H1 (cell line): ENCODE data around the gene ZRANB1. TPM values are rescaled to one million over a fixed set of nuclear protein-coding genes. Genes with fewer than 3 reads are reported as not detected.

Experiments
- CBX5 ChIP-seq: fragments of 300-800, 300-1000 bp; sonication (generic); IDR thresholded peaks from 2 replicates; pipeline ENCODE4 v1.7.1; 2016; ENCODE audit warnings: antibody characterized with exemption, low read length, low read depth
- HDAC6 ChIP-seq: IDR thresholded peaks from one replicate; pipeline ENCODE4 v1.7.1; 2012; ENCODE audit warnings: low read depth, mild to moderate bottlenecking, inconsistent platforms, low read length, moderate library complexity
- MAFK ChIP-seq: IDR thresholded peaks from 2 replicates; pipeline ENCODE4 v1.6.1; 2012; ENCODE audit warnings: low read depth, mild to moderate bottlenecking, improper control_type of control experiment, low read length
- SIRT6 ChIP-seq: IDR thresholded peaks from one replicate; pipeline ENCODE4 v1.7.1; 2012; ENCODE audit warnings: low read length, inconsistent platforms
- polyA plus RNA-seq, 7 experiments: library from polyadenylated mRNA; depleted of rRNA in 3 of 7; stranded (reverse) in 5 of 7; unstranded in 2 of 7; fragments of >200 nt in 5 of 7; fragments of 200-250 nt in 2 of 7; gene quantifications; 1 replicate in 5 of 7; 2 replicates in 1 of 7; 4 replicates in 1 of 7; pipeline versions ENCODE4 v1.2.1 to v1.2.3, GENCODE V29; 2011 to 2013; ENCODE audit warnings: missing spikeins in 2 of 7, mixed read lengths in 2 of 7
- total RNA-seq: library from RNA; stranded (reverse); fragmentation: NEBNext Ultra II Directional; extraction: Animal tissue kit (Norgen Biotek cat#: 25700); gene quantifications from 2 replicates; pipeline ENCODE4 v1.2.1, GENCODE V29; 2021

ZRANB1 gene
- total and polyA plus RNA-seq, 2 of the 8 experiments (the other 6 are each of a cell fraction or from before 2014, with no cell fraction given): 6.1 to 19.9 TPM

GRCh38 chr10:124977161-124977560 lies 35.2 kb downstream of the ZRANB1 start (continued):
- TF ChIP-seq HDAC6 (no peak), CBX5 (no peak), MAFK (no peak), SIRT6 (no peak)
- TF ChIP-seq, all 59 proteins: peak for 0
